Activated T-cell treated with anti-CD3 and anti-CD28 coated beads for 24 hours (primary cell): ENCODE measurements around the gene FXYD4.

Experiments used
- DNase-seq: peaks from one replicate; pipeline ENCODE4 v3.0.0-alpha.2; 2020; ENCODE audit warnings: low read depth

The FXYD4 gene

DNA sequence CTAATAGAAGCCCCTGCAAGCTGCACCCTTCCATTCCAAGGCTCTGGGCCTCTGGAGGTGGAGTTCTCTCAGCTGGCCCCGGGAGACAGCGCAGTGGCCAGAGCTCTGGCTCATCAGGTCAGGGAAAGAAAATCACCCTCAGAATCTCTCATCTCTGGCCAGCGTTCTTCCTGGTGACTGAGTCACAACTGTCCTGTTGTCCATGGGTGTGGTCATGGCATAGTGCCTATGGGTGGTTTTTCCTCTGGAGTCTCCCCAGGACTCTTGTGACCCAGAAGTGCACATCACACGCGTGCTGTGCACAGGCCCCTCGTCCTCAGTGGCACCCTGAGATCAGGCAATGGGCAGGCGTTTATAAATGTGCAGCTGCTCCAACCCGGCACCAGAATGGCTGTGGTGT lies 27.4 kb upstream of the FXYD4 start:
- no peak for DNase-seq

DNA sequence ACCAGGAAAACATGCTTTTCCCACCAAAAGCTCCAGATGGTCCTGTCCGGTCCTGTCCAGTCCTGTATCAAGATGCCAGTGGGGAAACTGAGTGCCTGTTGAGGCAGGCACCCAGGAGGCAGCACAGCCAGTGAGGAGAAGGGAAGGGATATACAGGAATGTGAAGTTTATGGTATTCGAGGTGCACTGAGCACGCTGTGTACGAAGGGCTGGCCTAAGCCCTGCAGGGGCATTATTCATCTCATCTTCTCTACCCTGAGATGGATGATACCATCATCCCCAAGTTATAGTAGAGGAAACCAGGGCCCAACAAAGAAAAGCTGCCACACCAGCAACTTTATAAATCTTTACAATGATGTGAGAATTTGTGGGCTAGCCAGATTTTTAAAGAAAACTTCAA lies 23.4 kb upstream of the FXYD4 start:
- no peak for DNase-seq

DNA sequence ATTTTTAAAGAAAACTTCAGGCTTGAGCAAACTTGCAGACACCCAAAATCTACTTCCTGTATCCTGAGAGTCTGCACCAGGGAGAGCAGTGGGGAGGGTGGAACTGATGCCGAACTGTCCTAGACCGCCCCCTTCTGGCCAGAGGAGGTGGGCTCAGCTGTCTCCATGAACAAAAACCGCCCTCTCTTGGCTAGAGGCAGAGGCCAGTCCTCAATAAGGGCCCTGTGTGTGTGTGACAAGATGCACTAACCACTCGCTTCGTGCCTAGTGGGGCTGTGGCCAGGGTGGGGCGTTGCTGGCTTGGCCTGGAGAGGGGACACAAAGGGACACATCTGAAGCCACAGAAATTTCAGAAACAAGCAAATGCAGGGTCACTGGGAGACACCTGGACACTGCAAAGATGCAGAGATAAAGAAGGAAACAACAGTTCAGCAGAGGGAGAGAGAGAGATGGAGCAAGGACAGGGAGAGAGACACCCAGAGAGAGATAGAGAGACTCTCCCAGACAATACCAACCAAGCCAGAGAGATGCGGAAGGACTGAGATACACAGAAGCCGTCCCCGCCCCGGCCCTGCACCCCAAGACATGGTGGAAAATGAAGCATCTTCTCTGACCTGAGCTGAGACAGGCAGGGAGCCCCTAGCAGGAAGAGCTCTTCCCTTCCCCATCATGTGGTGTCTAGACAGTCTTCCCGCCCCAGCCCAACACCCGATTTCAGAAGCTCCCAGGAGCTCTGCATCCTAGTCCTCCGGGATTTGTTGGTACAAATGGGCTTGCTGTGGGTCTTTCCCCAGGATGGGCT lies 22.7 kb upstream of the FXYD4 start:
- peak; percentile 78 for DNase-seq

DNA sequence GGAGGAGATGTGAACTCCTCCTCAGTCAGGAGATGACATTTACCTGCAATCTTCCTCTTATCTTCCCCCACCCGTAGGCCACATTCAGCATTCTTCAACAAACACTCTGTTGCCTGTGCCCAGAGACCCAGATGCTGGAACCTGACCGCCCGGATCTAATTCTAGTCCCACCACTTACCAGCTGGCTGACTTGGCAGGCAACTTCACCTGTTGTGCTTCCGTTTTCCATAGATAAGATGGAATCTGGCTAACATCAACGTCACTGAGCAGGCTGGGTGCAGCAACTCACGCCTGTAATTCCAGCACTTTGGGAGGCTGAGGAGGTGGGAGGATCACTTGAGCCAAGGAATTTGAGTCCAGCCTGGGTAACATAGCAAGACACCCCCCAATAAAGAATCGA lies 21.3 kb upstream of the FXYD4 start:
- DNase-seq = no peak

DNA sequence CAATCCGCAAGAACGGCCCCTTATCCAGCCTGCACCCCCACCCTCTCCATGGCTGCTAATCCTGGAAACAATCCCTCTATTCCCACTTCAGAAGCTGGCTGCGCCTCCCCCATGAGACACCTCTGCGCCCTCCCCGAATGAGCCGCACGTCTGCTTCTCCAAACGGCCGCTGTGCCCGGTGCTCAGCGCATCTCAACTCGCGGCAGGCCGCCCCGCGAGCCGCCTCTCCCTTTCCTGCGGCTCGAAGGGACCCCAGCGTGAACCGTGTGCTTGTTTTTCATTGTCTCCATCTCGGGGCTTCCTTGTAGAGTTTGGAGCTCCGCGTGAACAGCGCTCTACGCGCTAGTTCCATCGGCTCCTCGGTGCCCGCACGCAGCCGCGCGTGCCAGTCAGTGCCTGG lies 20.8 kb upstream of the FXYD4 start:
- no peak for DNase-seq

DNA sequence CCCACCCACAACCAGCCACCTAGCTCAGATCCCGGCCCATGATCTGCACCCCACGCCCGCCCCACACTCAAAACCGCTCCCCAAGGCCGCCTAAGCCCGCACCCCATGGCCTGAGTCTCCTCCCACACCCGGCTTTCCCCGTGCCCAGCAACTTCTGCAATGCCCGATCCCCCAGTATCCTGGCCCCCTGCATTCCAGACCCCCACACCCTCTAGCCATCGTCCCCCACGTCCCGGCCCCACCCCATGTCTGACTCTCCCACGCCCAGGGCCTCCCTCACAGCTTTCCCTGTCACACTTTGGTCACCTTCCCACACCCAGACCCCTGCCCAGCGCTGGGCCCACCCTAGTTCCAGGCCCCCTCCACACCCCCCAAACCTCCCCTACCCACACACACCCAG lies 20.1 kb upstream of the FXYD4 start:
- DNase-seq = no peak

DNA sequence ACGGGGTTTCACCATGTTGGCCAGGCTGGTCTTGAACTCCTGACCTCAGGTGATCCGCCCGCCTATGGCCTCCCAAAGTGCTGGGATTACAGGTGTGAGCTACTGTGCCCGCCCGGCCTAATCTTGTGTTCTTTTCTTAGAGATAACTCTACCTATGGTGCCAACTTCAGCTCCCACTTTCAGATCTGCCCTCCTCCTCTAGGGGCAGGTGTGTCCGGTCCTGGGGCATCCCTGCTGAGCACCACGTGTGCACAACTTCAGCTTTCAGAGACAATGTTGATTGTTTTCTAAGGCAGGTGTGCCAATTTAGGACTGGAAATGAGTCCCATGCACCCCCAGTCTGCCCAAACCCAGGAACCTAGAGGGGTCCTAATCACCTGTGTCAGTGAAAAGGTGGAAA lies 18.5 kb upstream of the FXYD4 start:
- DNase-seq = no peak

DNA sequence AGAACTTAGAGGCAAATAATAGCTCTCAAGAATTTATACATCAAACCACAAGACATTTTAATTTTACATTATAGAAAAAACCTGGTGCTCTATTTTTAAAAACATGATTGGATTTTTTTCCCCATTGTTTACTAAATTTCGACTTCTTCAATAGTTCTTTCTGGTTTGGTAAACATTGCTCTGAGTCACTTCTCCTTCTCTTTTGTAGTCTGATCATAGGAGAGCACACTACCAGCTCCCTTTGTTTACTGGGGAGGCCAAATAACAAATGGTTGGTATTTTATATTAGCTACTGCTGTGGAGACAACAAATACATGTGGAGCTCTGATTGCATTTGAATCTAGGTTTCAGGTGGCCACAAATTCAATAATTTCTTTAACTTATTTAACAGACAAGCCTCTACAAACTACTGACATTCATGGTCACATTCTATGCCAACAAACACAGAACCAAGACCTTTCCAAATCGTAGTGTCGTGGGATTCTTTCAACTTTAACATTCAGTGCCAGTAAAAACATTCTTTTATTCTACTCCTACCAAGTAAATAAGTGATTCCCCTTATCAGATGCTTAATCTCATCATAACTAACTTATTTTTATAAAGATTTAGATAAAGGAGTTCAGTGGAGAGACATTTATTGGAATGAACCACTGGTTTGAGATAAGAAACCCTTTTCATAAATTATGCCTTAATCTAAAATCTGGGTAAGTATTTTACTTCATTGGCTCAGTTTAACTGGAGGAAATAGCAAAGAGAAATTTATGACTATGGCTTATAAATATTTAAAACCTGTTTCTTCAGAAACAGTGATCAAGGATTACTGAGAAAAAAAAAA lies 17.7 kb upstream of the FXYD4 start:
- DNase-seq = no peak

DNA sequence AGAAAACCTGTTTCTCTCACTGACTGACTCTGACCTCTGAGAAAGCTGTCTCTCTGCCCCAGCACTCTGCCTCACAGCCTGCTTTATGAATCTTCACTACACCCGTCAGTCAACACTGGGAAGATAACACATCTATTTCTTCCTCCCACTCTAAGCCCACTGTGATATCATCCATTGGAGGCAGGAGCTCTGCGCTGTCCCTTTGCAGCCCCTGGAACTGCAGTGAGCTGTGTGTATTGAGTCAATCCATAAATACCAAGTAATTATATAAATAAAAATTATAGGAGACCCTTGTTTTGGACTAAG lies 17.2 kb upstream of the FXYD4 start:
- DNase-seq = no peak

DNA sequence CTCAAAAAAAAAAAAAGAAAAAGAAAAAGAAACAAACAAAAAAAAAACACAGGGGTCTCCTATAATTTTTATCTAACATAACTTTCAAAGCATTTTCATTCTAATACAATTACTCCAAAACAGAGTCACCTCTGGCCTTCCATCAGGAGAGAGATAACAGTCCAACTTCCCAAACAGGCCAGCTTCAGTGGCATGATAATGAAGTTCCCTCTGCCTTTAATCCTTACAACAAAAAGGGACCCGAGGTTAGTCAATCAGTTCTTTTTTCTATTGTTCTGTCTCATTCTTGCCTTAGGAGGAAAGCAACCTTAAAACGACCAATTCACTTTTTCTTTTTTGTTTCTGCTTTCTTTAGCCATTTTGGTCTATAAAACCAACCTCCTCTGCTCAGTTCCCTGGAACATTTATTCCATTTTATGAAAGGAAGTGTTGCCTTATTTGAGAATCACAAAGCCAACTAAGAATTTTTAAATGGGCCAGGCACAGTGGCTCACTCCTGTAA lies 16.5 kb upstream of the FXYD4 start:
- no peak for DNase-seq

DNA sequence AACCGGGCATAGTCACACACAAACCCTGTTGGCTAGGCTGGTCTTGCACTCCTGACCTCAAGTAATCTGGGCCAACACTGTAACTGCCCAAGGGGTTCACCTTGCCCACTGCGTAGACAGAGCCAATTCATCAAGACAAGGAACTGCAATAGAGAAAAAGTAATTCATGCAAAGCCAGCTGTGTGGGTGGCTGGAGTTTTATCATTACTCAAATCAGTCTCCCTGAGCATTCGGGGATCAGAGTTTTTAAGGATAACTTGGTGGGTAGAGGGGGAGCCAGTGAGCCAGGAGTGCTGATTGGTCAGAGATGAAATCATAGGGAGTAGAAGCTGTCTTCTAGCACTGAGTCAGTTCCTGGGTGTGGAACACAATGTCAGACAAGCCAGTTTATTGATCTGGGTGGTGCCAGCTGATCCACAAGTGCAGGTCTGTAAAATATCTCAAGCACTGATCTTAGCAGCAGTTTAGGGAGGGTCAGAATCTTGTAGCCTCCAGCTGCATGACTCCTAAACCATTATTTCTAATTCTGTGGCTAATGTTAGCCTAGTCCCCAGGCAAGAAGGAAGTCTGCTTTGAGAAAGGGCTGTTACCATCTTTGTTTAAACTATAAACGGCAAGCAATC lies 15.6 kb upstream of the FXYD4 start:
- no peak for DNase-seq

DNA sequence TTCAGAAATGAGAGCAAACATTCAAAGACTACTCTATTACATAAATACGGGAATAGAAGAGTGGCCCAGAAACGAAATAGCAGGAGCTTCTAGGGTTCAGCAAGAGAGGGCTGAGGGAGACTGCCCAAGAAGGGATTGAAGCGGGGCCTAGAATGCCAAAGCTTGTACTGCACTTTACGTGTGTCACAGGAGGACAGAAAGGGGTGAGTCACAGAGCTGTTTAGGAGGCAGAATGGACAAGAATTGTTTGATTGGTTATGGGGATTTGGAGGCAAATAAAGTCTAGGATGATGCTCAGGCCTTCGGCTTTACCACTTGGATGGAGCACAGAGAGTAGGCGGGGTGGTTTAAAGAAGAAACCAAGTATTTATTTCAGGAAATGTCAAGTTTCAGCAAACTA lies 11.3 kb upstream of the FXYD4 start:
- no peak for DNase-seq

DNA sequence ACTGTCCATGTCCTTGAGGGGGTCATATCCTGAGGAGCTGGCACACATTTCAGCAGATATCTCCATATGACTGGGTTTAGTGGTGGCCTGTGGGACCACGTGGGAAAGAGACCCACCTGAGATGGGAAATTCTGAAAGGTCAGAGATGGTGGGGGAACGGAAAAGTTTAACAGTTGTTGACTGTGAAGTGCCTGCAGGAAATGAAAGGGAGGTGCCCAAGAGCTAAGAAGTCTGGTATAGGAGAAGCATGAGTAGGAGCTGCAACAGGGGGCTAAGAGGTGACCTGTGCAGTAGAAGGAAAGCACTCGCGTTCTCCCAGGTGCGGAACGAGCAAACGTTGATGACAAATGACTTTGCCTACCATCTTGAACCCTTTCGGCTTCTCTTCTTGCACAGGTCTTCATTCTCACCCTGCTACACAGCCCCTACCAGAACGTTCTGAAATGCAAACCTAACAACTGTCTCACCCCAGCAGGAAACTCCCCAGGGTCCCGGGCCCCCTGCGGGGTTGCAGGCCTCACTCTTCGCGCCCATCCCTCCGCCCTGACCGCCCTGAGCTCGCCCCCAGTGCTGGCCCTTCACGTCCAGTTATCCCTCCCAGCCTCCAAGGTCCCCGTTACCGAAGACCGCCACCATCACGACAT lies 9.8 kb upstream of the FXYD4 start:
- peak; percentile 24 for DNase-seq

DNA sequence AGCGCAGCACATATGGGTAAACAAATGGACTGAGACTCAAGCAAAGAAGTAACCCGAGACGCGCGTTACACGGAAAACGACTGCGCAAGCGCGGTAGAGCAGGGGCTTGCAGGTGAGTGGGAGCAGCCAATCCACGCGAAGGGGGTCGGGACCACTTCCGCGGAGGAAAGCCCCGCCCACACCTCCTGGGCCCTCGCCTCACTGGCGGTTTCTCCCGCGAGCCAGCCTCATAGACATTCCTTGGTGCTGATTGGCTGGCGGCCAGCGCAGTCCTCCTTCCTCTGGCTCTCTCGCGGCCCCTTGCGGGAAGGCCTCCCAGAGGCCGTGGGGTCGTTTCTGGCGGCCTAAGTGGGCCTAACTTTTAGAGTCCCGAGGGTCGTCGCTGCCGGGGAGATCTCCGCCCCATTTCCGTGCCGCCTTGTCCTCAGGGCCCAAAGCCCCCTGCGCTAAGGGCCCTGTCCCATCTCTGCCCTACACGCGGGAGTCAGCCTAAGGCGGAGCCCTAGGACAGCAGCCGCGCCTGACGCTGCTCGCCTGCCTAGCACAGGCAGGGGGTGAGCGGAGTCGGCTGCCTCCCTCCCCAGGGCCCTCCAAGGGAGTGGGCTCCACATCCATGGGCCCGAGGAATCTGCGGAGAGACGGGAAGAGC lies 9.1 kb upstream of the FXYD4 start:
- DNase-seq = peak; percentile 96

DNA sequence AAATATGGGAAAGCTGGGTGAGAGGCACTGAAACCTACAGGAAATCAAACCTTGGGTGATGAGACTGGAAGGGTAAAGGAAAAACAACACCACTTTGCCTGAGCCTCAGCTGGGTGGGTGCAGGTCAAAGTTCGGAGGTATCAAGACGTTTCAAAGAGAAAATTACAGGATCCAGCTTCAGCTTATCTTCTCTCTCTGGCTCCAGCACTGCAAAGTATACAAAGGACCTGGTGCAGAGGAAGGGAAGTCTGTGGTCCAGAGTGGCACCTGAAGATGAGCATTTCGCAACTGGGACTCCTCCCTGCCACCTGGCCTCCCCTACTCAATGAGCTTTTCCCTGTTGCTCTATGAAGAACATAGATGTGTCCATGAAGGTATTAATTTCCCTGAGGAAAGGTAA lies 6.4 kb upstream of the FXYD4 start:
- DNase-seq = no peak

DNA sequence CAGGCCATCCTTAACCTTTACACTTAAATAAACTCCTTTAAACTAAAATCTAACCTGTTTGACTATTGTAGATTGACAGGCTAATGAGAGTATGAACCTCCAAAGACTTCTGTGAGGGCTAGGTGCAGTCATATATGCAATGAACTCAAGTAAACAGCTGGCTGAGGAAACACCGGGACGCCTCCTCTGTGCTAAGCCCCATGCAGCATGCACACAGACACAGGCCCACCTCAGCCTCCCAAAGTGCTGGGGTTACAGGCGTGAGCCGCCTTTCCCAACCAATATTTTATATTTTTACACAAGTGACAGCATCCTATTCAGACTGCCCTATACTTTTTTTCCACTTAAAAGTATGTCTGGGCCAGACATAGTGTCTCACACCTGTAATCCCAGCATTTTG lies 1.5 kb upstream of the FXYD4 start:
- DNase-seq = no peak

DNA sequence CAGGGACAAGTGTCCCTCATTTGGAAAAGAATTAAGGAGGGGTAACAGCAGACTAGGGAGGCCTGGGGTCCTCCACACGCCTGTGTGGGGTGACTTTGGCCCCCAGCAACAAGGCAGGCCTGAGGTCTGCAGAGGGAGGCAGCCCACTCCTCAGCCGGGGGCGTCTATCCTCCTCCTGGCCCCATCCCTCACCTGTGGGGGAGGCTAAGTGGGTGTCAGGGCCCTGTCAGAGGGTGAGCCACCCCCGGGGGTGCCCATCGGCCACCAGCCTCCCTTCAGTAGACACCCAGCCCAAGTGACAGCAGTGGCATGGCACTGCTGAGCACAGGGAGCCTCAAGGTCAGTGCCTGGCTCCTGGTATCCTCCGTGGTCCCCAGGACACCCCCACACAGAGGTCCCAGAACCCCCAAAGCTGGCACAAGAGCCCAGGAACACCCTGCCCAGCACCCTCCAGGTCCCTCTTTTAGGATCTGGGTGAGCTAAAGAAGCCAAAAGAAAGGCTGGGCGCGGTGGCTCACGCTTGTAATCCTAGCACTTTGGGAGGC lies 693 bp upstream of the FXYD4 start:
- no peak for DNase-seq

DNA sequence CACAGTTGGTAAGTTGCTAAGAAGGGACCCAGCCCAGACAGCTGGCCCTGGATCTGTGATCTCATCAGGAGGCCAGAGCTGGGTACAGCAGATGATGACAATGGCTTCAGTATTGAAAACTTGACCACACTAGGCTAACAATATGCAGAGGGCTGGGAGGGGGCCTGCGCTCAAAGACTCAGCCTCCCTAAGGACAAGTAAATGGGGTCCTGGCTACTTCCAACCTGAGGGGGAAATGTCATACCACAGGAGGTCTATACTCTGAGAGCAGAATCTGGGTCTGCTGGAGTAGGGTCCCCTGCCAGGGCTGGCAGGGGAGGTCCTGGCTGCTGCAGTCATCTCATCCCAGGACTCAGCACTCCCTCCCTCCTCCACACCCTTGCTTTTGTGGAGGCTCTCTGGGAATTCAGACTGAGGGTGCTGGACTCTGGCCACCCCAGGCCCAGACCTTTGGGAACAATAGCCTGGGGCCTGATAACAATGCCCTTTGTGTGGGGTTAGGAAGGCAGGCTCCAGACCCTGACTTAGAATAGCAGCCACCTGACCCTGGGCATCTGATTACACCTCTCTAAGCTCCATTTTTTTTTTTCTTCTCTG lies 1.4 kb downstream of the FXYD4 start:
- DNase-seq = no peak

DNA sequence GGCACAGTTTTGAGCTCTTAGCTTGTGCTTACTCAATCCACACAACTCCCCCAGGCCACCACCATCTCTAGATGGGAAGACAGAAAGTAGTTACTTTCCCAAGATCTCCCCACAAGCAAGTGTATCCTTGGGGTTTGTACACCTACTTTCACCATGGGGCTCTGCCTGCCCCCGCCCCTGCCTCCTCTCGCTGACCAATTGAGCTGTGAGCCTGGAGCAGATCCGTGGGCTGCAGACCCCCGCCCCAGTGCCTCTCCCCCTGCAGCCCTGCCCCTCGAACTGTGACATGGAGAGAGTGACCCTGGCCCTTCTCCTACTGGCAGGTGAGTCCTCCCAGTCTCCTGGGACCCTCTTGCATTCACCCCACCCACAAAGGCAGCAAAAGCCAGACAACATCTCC lies 2.0 kb downstream of the FXYD4 start:
- no peak for DNase-seq

DNA sequence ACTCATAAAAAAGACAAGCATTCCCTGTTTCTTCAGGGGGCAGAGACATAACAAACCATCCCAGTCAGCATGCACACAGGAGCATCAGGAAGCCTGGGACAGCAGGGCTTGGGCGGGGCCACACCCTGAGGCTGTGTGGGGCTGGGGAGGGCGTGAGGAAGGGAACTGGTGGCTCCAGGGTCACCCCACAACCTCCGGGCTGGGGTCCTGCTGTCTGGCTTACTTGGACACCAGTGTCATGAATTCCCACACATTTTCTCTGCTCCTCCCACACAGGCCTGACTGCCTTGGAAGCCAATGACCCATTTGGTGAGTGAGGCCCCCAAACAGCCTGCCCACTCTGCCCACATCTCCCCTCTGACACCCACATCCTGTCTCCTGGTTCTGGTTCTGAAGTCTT lies 2.8 kb downstream of the FXYD4 start:
- DNase-seq = no peak

DNA sequence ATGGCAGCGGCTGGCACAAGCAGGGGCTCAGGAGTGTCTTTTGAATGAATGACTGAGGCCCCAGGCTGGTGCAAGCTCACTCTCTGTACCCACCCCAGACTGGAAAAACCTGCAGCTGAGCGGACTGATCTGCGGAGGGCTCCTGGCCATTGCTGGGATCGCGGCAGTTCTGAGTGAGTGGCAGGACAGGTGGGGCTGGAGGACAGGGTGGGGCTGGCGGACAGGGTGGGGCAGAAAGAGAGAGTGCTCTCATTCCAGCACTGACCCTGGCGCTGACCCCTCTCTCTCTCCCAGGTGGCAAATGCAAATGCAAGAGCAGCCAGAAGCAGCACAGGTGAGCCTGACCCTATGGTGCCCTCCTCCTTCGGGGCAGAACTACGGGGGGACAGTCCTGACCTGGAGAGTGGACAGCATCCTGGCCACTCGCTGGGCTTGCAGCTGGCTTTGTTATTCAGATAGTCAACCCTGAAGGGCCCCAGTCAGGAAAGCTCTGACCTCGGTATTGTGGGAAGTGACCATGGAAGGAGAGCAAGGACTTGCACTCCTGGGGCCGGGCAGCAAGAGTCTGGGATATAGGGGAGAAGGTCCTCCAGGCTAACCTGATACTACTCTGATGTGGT lies 4.1 kb downstream of the FXYD4 start:
- DNase-seq = no peak
